CD4-positive, alpha-beta T cell treated with Interleukin-17A for 4 hours (primary cell): Measurements from ENCODE around the gene BTG2.
"Not testable (repeated sequence)": the region's sequence is repeated elsewhere in the genome, so short reads cannot be mapped to it uniquely, and the experiment has no call there.

Experiments used
- DNase-seq: peaks from one replicate; pipeline ENCODE4 v3.0.0-alpha.2; 2020; ENCODE audit warnings: mixed read lengths

The BTG2 gene

DNA sequence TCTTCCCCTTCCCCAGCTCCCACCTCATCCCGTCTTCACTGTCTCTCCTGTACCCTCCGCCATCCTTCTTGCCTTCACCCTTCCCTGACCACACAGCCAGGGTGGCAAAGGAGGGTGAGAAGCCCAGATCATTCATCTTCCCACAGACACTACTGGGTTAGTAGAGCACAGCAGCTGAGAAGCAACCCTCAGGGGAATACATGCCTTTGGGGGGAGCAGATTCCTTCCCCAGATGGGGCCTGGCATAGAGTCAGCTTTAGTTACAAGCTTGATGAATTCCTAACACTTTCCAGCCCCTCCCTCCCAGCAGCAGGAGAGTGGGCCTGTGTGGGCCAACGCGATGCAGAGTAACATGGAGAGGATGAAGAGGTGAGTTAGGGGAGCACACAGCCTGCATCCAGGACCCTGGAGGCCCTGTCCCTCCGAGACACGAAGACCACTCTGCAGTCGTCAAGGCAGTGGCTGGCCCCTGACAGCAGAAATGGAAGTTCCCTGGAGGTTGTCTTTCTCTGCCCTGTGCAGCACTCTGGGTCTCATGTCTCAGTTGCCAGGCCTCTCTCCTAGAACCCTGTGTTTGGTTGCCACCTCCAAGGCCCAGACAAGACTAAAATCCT is 8.8 kb upstream of the BTG2 start:
- DNase-seq, result no peak

DNA sequence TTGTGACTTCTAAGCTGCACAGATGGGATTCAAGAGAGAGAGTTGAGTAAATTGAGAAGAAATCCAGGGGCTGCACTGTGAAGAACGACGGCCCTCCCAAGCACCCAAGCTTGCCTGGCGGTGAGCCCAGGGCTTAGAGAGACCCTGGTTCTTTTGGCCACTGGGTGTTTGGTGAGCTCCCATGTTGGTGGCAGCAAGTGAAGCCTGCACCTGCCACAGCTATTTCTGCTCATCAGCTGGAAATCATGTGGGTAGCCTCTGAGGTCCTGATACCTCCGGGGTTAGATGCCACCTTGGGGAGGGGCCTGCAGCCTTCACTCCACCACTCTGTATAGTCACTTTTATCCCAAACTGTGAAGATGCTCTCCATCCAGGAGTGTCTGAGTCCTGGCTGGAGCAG is 6.2 kb upstream of the BTG2 start:
- no peak for DNase-seq

DNA sequence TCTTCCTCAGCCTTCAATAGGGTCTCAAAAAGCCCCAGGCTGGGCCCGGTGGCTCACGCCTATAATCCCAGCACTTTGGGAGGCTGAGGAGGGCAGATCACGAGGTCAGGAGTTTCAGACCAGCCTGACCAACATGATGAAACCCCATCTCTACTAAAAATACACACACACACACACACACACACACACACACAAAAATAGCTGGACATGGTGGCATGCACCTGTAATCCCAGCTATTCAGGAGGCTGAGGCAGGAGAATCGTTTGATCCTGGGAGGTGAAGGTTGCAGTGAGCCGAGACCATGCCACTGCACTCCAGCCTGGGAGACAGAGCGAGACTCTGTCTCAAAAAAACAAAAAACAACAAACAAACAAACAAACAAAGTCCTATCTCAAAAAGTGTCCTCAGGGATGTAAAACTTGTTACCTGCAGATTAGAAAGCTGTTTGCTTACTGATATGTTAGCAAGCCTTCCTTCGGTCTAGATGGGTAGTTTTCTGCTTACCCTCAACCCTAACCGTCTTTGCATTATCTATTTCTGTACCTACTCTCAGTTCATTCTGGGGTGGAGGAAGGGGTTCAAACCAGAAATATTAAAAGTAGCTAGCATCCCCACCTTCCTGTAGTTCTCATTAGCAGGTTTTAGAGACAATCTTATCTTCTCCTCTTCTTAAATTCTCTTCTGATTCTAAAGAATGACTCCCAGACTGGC is 5.4 kb upstream of the BTG2 start:
- DNase-seq, result not testable (repeated sequence)

DNA sequence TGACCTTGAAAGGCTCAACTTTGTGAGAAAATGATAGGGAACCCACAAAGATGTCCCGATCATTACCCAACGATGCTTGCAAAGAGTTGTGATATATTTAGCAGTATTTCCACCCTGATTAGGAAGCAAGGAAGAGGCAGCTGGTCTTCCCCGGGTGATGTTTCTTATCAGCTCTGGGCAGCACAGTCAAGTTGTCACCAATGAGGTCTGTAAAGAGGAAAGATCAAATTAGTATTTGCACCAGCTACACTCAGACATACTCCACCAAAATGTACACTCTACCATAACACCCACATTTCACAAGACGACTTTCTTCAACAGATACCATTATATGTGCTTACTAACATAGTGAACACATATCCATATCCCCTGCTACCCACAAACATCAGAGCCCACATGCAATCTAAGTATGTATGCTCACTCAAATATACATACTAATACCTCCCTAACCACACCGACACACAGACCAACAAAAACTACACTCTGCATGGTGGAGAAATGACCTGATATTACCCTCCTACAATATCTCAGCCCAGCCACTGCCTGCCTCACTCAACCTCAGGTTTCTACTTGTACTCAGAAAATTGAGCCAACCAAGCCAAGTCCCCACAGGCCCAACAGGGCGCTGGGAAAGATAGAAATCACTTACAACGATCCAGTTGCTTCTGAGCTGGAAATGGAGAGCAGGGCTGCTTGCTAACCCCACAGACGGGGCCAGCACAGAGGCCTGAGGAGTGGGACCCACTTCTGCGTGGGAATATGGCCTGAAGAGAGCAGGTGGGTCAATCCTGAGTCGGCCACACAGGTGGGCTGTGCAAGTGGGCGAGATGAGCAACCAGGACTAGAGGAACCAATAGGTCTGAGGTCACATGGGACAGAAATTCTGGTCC is 4.6 kb upstream of the BTG2 start:
- DNase-seq, result no peak

DNA sequence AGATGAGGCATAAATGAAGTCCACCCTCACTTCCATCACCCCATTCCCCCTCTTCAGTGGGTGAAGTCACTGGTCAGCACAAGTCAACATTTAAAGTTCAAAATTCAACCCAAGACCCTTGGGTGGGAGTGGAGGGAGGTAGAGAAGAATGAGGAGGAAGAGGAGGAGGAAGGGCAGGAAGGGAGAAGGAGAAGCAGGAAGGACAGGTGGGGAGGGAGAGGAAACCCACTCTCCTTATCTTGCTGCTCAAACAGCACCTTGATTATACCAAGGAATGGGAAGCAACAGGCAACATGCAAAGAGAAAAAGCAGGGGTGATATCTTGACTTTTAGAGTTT is 4.0 kb upstream of the BTG2 start:
- no peak for DNase-seq

DNA sequence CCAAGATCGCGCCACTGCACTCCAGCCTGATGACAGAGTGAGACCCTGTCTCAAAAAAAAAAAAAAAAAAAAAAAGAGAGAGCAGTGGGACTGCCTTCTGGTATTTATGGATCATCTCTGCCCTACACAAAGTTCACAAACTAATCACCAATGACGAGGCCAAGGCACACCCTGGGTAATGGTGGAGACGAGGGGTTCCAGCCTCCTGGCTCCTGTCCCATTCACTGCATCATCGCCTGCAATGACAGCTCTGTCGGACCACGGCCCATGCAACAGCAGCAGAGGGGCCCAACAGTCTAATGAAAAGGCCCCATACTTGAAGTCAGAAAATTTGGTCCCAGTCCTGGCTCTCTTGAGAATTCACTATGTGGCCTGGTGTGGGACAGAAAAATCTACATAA is 2.9 kb upstream of the BTG2 start:
- no peak for DNase-seq

DNA sequence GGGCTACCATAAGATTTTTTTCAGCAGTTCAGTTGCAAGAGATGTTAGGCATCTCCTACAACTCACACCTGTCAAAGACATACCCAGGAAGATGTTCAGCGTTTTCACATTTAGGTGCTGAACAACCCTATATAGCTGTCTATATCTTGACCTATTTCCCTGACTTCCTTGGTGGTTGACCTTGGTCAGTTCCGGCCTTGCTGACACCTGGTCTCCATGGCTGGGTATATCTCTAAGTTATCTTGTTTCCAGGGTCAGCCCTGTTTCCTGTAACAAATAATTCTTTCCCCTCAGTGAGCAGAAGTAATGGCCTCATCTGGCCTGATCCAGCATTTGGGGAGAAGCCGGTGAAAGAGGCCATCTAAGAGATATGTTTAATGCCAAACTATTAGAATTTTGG is 2.4 kb upstream of the BTG2 start:
- DNase-seq, result no peak

DNA sequence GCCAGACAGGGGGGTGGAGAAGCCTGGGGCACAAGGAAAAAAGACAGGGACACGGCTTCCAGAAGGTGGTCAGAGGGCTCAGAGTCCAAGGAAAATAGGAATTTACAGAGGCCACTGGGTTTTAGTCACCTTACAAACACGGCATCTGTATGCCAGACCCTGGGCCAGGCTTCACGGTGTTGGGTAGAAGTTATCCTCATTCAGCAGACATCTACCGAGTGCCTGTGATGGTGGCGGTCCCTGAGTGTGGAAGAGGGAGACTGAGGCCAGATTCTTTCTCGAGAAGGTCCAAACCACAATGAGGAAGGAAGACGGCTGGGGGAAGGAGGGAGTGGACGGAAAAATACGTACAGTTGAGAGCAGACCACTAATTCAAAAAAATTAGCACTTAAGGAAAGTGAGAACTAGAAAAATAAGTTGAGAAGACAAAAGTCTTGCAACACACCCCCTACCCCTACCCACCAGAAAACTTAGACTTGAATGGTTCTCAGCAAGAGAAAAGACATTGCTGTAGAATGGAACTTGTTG is 864 bp upstream of the BTG2 start:
- no peak for DNase-seq

DNA sequence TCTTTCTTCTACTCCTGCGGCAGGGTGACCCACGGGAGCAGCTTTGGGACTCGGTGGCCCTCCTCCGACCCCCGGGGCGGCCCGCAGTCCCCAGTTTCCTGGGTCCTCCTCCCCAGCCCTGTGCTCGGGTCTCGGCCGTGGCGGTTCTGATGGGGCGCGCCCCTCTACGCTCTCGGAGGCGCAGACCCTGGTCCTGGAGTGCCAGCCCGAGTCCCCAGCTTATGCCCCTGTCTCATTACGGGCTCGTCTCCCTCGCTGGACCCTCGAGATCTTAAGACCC is 430 bp downstream of the BTG2 start:
- DNase-seq, result no peak

DNA sequence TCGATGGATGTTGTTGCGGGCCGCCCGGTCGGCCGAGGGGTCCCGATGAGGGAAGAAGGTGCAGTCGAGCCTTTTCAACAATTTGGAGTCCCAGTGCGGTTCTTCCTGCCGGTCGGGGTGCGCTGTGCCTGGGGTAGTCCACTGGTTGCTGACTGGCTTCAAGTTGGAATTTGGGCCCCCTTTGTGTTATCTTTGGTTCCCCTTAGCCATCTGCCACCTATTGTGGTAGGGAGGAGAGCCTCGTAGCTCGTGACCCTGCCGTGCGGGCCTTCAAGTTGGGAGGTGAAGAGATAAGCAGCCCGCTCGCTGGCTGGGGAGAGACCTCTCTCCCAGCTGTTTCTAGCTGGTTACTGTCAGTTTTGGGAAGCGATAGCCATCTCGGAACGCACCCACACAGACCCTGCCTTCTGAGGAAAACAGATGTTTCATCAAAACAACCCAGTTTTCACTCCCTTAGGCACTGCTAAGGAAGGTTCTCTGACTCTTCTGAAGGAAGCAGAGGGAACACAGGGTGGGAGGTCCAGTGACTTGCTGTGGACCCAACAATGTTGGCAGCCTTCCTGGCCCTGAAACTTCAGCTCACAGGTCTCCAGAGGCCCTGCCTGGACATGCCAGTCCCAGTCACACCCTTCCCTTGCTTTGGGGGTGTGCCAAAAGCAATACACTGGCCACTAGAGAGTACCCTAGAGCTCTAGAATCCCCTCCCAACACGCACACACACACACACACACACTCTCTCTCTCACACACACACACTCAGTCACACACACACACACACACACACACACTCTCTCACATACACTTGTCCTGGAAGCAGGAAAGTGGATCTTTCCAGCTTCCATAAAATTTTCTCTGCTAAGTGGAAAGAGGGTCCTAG is 1.0 kb downstream of the BTG2 start:
- peak; percentile 61 for DNase-seq

DNA sequence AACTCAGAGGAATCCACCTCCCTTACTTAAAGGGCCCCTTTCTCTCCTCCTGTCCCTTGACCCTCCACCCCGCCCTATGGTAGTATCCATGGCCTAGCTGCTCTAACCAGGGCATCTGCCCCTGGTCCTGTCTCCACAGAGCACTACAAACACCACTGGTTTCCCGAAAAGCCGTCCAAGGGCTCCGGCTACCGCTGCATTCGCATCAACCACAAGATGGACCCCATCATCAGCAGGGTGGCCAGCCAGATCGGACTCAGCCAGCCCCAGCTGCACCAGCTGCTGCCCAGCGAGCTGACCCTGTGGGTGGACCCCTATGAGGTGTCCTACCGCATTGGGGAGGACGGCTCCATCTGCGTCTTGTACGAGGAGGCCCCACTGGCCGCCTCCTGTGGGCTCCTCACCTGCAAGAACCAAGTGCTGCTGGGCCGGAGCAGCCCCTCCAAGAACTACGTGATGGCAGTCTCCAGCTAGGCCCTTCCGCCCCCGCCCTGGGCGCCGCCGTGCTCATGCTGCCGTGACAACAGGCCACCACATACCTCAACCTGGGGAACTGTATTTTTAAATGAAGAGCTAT is 1.7 kb downstream of the BTG2 start:
- peak; percentile 68 for DNase-seq

DNA sequence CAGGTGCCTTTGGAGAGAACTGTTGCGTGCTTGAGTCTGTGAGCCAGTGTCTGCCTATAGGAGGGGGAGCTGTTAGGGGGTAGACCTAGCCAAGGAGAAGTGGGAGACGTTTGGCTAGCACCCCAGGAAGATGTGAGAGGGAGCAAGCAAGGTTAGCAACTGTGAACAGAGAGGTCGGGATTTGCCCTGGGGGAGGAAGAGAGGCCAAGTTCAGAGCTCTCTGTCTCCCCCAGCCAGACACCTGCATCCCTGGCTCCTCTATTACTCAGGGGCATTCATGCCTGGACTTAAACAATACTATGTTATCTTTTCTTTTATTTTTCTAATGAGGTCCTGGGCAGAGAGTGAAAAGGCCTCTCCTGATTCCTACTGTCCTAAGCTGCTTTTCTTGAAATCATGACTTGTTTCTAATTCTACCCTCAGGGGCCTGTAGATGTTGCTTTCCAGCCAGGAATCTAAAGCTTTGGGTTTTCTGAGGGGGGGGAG is 2.4 kb downstream of the BTG2 start:
- DNase-seq, result peak; percentile 30

DNA sequence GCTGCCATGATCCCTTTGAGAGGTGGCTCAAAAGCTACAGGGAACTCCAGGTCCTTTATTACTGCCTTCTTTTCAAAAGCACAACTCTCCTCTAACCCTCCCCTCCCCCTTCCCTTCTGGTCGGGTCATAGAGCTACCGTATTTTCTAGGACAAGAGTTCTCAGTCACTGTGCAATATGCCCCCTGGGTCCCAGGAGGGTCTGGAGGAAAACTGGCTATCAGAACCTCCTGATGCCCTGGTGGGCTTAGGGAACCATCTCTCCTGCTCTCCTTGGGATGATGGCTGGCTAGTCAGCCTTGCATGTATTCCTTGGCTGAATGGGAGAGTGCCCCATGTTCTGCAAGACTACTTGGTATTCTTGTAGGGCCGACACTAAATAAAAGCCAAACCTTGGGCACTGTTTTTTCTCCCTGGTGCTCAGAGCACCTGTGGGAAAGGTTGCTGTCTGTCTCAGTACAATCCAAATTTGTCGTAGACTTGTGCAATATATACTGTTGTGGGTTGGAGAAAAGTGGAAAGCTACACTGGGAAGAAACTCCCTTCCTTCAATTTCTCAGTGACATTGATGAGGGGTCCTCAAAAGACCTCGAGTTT is 3.1 kb downstream of the BTG2 start:
- no peak for DNase-seq

DNA sequence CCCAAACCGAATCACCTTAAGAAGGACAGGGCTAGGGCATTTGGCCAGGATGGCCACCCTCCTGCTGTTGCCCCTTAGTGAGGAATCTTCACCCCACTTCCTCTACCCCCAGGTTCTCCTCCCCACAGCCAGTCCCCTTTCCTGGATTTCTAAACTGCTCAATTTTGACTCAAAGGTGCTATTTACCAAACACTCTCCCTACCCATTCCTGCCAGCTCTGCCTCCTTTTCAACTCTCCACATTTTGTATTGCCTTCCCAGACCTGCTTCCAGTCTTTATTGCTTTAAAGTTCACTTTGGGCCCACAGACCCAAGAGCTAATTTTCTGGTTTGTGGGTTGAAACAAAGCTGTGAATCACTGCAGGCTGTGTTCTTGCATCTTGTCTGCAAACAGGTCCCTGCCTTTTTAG is 3.6 kb downstream of the BTG2 start:
- DNase-seq, result peak; percentile 42

DNA sequence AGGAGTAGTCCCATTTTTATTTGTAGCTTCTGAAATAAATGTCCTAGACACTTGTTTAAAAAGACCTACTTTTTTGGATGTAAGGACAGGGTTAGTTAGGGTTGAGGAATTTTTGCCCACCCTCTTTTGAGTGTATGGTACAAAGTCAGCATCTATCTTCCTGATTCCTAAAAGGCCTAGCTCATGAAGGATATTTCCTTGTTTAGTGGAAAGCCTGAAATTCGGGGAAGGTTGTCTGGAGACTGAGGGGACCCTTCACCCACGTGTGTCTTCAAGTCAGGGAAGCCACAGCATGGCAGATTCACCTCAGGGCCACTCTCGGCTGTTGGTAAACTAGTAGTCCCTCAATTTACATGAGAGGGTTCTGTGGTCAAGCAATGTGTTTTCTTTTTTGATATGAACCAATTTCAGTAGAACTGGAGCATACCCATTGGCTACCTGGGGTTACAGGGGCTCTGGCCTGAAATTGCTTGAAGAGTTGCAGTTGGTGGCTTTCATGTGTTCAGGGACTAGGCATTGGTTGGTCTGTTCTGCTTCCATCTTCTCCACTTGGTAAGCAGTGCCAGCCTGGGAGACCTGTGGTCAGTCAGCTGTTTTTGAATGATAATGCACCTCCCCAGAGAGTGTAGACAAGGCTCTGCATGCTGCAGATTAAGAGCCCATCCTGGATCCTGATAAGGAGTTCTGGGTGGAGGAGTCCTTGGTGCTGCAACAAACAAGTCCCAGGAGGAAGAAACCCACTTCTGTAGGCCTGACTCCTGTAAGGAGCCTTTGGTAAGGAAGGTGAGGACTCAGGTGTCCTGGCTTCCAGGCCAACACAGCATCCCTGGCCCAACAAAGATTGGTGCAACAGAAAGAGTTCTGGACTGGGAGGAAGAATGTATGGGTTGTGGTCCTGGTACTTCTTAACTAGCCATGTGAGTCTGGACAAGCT is 6.3 kb downstream of the BTG2 start:
- DNase-seq, result no peak

DNA sequence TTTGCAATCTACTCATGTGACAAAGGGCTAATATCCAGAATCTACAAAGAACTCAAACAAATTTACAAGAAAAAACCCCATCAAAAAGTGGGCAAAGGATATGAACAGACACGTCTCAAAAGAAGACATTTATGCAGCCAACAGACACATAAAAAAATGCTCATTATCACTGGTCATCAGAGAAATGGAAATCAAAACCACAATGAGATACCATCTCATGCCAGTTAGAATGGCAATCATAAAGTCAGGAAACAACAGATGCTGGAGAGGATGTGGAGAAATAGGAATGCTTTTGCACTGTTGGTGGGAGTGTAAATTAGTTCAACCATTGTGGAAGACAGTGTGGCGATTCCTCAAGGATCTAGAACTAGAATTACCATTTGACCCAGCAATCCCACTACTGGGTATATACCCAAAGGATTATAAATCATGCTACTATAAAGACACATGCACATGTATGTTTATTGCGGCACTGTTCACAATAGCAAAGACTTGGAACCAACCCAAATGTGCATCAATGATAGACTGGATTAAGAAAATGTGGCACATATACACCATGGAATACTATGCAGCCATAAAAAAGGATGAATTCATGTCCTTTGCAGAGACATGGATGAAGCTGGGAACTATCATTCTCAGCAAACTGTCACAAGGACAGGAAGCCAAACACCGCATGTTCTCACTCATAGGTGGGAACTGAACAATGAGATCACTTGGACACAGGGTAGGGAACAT is 8.9 kb downstream of the BTG2 start:
- DNase-seq, result not testable (repeated sequence)

DNA sequence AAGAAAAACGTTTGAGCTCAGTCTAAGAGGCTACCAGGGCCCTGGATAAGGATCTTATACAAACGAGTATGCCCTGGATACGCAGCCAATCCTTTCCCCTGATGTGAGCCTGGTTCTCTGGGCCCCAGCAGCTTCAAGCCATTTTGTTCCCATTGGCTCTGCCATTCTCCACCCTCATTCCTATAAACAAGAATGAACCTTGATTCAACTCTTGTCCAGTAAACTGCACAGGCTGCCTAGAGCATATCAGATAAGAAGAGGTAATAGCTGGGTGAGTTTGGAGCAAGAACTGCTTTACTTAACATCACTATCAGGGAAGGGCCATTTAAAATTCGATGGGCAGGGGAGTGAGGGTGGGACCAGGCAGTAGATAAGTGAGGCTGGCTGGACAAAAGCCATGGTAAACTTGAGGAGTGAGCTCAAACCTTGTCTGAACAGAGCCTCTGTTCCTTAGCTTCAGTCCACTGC is 11.3 kb downstream of the BTG2 start:
- no peak for DNase-seq

DNA sequence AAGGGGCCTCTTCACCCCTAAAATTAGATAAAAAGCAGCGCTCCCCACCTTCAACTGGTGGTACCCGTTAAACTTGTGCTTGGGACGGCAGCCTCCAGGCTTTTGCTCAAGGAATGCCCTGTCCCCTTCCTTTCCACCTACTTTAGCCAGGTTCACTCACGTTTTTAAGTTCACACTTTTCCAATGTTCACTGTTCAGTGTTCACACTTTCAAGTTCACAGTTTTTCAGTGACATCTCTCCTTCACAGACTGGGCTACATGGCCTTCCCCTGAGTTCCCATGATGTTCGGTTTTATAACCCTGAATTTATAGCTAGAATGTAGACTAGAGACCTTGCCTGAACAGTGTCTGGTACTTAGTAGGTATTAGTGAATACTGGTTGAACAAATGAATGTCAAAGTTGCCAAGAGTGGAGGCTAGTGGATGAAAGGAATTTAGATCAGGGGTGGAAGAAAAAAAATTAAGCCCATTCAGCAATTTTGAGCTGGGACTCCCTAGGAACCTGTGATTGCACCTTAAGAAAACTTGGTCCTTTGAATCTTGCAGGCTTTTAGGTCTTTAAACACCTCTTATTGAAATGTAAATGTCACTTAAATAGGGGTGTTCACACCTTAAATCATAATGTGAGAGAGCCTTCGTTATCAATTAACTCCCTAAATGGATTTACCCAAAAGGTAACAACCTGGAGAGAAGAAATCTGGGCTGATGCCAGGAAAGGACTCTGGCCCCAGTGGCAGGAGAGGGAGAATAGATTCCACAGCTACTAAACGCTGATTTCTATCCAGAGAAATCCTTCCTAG is 12.3 kb downstream of the BTG2 start:
- DNase-seq, result no peak

DNA sequence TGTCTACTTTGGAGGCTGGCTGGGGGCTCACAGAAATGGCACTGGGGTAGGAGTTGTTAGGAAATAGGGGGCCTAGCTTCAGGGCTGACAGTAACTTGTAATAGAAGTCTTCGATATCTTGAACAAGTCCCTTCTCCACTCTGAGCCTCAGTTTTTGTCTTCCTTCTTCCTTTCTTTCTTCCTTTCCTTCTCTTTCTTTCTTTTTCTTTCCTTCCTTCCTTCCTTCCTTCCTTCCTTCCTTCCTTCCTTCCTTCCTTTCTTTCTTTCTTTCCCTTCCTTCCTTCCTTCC is 12.9 kb downstream of the BTG2 start:
- DNase-seq, result no peak
